A549 (cell line): Measurements from ENCODE around the gene KCNE3. TPM values are rescaled to one million over a fixed set of nuclear protein-coding genes. Genes with fewer than 3 reads are reported as not detected.

Experiments used
- ATAC-seq, 2 experiments: fragments of 200-7000 bp in 1 of 2; fragments of >200 bp in 1 of 2; cut with Nextera tagmentation in 1 of 2; cut with Tn5 transposase in 1 of 2; 3 replicates each; pipeline versions ENCODE4 v1.8.0 to v1.9.1; 2018 to 2020; ENCODE audit warnings: mild to moderate bottlenecking in 1 of 2, moderate library complexity in 1 of 2
- CTCF ChIA-PET: fragments of 300-600 bp; sonication (Branson Sonifier 250); formaldehyde crosslinking; extraction: SDS; loops from one replicate; lab custom pipeline; 2021; ENCODE audit warnings: antibody characterized with exemption, inconsistent platforms; lab: Yijun Ruan, JAX
- POLR2A ChIA-PET: fragments of 350-600 bp; formaldehyde crosslinking; extraction: SDS; loops from one replicate; lab custom pipeline; 2021; ENCODE audit warnings: antibody characterized with exemption, inconsistent platforms; lab: Yijun Ruan, JAX
- DNase-seq, 2 experiments: peaks; one replicate each; pipeline versions ENCODE4 v3.0.0 to v3.0.0-alpha.2; 2011 to 2016; ENCODE audit warnings: low read depth in 1 of 2, low spot score in 1 of 2
- FAIRE-seq: peaks from 2 replicates; lab custom pipeline; 2011; peaks lifted over from hg19 to GRCh38; lab: Jason Lieb, UNC
- H3K27ac ChIP-seq, 2 experiments: fragments of >200 bp; sonication (Bioruptor Twin); formaldehyde crosslinking; 3 replicates each; pipeline ENCODE4 v1.5.1; 2016 to 2017
- H3K4me1 ChIP-seq: fragments of >200 bp; sonication (Bioruptor Twin); formaldehyde crosslinking; 3 replicates; pipeline ENCODE4 v1.6.1; 2016
- H3K4me2 ChIP-seq: fragments of >200 bp; sonication (Bioruptor Twin); formaldehyde crosslinking; 3 replicates; pipeline ENCODE4 v1.6.1; 2016
- H3K4me3 ChIP-seq: fragments of >200 bp; sonication (Bioruptor Twin); formaldehyde crosslinking; 3 replicates; pipeline ENCODE4 v1.5.1; 2016
- H3K9me3 ChIP-seq: fragments of >200 bp; sonication (Bioruptor Twin); formaldehyde crosslinking; 3 replicates; pipeline ENCODE4 v1.6.1; 2016
- CBX8 ChIP-seq: fragments of 200-600 bp; sonication (generic); IDR thresholded peaks from 2 replicates; pipeline ENCODE4 v1.6.1; 2016
- CEBPB ChIP-seq, 2 experiments: fragments of >200 bp in 1 of 2; sonication (Bioruptor Twin) in 1 of 2; formaldehyde crosslinking in 1 of 2; IDR thresholded peaks; 2 replicates each; pipeline ENCODE4 v1.6.1; 2012 to 2016
- EP300 ChIP-seq, 2 experiments: fragments of >200 bp; sonication (Bioruptor Twin); formaldehyde crosslinking; IDR thresholded peaks; 2 replicates in 1 of 2; 3 replicates in 1 of 2; pipeline ENCODE4 v1.6.1; 2016 to 2017
- GATA3 ChIP-seq: IDR thresholded peaks from 2 replicates; pipeline ENCODE4 v1.6.1; 2012; ENCODE audit warnings: borderline replicate concordance
- HDAC2 ChIP-seq: fragments of 200-600 bp; sonication (generic); IDR thresholded peaks from 2 replicates; pipeline ENCODE4 v1.6.1; 2016
- HEYL ChIP-seq: fragments of 250-450 bp; sonication (Bioruptor Pico); IDR thresholded peaks from 2 replicates; pipeline ENCODE4 v1.8.0; 2021; ENCODE audit warnings: mild to moderate bottlenecking, moderate library complexity
- HOXB13 ChIP-seq: fragments of 250-450 bp; sonication (Bioruptor Pico); IDR thresholded peaks from 2 replicates; pipeline ENCODE4 v1.5.0; 2020; ENCODE audit warnings: low read depth, mild to moderate bottlenecking, moderate library complexity
- MAFK ChIP-seq: fragments of 450-650 bp; IDR thresholded peaks from 2 replicates; pipeline ENCODE4 v1.6.1; 2014; ENCODE audit not compliant: partially characterized antibody
- NFE2L2 ChIP-seq: fragments of 150-350 bp; conservative IDR thresholded peaks from 2 replicates; pipeline ENCODE4 v1.6.1; 2014; ENCODE audit warnings: low read length
- NPAS2 ChIP-seq: fragments of 250-450 bp; sonication (Bioruptor Pico); IDR thresholded peaks from 2 replicates; pipeline ENCODE4 v1.8.0; 2022; ENCODE audit warnings: mild to moderate bottlenecking, moderate library complexity, borderline replicate concordance
- NR3C1 ChIP-seq: fragments of >200 bp; sonication (Bioruptor Twin); formaldehyde crosslinking; IDR thresholded peaks from 3 replicates; pipeline ENCODE4 v1.6.1; 2017
- PHF8 ChIP-seq: fragments of 200-600 bp; sonication (generic); IDR thresholded peaks from 2 replicates; pipeline ENCODE4 v1.6.1; 2016; ENCODE audit warnings: low read depth, mild to moderate bottlenecking, antibody characterized with exemption, moderate library complexity, borderline replicate concordance
- POLR2AphosphoS2 ChIP-seq: conservative IDR thresholded peaks from 2 replicates; pipeline ENCODE4 v1.6.1; 2012; ENCODE audit warnings: low read length, improper control_type of control experiment, inconsistent platforms
- RAD21 ChIP-seq, 2 experiments: fragments of >200 bp in 1 of 2; sonication (Bioruptor Twin) in 1 of 2; formaldehyde crosslinking in 1 of 2; IDR thresholded peaks in 1 of 2; conservative IDR thresholded peaks in 1 of 2; 2 replicates in 1 of 2; 3 replicates in 1 of 2; pipeline ENCODE4 v1.6.1; 2012 to 2018; ENCODE audit warnings: inconsistent platforms in 1 of 2
- RNF2 ChIP-seq: fragments of 200-600 bp; sonication (generic); IDR thresholded peaks from 2 replicates; pipeline ENCODE4 v1.6.1; 2016; ENCODE audit warnings: low read depth, mild to moderate bottlenecking, antibody characterized with exemption, moderate library complexity, borderline replicate concordance
- SREBF2 ChIP-seq: fragments of 450-650 bp; IDR thresholded peaks from 2 replicates; pipeline ENCODE4 v1.6.1; 2014; ENCODE audit warnings: mild to moderate bottlenecking, moderate library complexity
- ZNF302 ChIP-seq: fragments of 250-450 bp; sonication (Bioruptor Pico); IDR thresholded peaks from 2 replicates; pipeline ENCODE4 v1.9.0; 2021; ENCODE audit warnings: inconsistent platforms, mild to moderate bottlenecking, moderate library complexity
- WGBS: methylation state at CpG from one replicate; pipeline ENCODE4 v1.1.6; 2017; ENCODE audit errors: missing lambda C conversion rate; 5-methylcytosine and 5-hydroxymethylcytosine counted together
- polyA plus RNA-seq, 4 experiments: library from polyadenylated mRNA; depleted of rRNA in 3 of 4; stranded (reverse); fragments of >200 nt; fragmentation: RNase III in 1 of 4; extraction: RNeasy Plus Mini Kit Qiagen cat#74134 plus additional on column Dnase treatment in 1 of 4; gene quantifications; 2 replicates in 3 of 4; 3 replicates in 1 of 4; pipeline ENCODE4 v1.2.3, GENCODE V29; 2011 to 2017
- TF ChIP-seq, protein P1 (sequence below): IDR thresholded peaks from 2 replicates; pipeline ENCODE4 v1.6.1; 2012

KCNE3 gene
- polyA plus RNA-seq, 2 of the 4 experiments (the other 2 are of a cell fraction), result 0.23 to 0.56 TPM

DNA sequence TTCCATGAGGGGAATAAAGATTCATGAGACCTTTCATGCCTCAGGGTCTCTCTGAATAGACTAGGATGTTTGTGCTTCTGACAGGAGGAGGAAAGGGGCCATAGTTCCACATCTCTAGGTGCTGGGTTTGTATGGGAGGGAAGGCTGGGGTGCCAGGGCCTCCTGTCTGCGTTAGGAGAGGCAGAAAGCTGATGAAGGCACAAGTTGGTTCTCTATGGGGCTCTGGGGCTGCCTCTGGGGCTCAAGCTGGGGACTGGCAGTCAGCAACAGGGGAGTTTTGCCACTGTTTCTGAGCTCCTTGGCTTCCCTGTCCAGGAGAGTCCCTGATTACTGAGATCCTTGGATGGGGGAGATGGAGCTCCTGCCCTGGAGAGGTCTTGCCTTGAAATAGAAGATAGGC, 4.1 kb downstream of the KCNE3 start:
- no peak overlapping the region for H3K4me2 ChIP-seq
- WGBS, result 29% methylated on average over 1 of the region's 1 CpG
- no peak overlapping the region for H3K27ac ChIP-seq
- peaks cover 32% of the 10 kb centered on the region for H3K4me1 ChIP-seq
- DNase-seq, result no peak
- POLR2A ChIA-PET, result interaction anchor here (3.6 kb wide), 1 partner anchor 30 kb away, joined by 13 read pairs; the partner anchor contains the start of gene LIPT2
- no peak for FAIRE-seq
- no peak overlapping the region for H3K4me3 ChIP-seq
- no peak for TF ChIP-seq RNF2
- TF ChIP-seq, all 56 proteins: peak for 0
- CTCF ChIA-PET, result interaction anchor here (0.6 to 5.3 kb wide), 8 partner anchors 10 to 720 kb away, joined by 3 to 39 read pairs (median 4); no protein-coding TSS in a partner anchor
- no peak for ATAC-seq
- H3K9me3 ChIP-seq, result no peaks in the 10 kb centered on the region

DNA sequence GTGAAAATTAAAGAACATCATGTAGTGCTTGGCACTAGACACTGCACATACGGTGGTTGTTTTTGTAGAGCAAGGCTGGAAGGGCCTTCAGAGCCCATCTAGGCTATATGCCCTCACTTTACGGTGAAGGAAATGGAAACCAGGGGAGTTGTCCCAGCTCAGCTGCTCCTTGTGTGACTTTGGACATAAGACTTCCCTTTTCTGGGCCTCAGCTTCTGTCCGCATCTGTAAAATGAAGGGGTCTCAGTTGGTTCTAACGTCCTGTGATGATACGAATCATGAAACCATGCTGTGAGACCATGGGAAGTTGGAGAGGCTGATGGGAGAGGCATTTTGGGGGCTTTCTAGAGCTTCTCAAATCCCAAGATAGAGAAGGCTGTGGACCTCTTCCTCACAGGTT, 4.7 kb downstream of the KCNE3 start:
- no peak for FAIRE-seq
- H3K4me3 ChIP-seq, result no peak overlapping the region
- TF ChIP-seq GATA3, result no peak
- no peak for TF ChIP-seq NR3C1
- TF ChIP-seq ZNF302 (CRISPR knock-in tag), result no peak
- no peak for TF ChIP-seq NPAS2 (CRISPR knock-in tag)
- no peak for TF ChIP-seq HEYL
- TF ChIP-seq CBX8, result no peak
- TF ChIP-seq SREBF2, result no peak
- no peak for TF ChIP-seq HDAC2
- no peak for TF ChIP-seq RAD21 (conservative IDR thresholded peaks at IDR 0.05 in 1 of 2, IDR thresholded peaks at IDR 0.05 in 1 of 2)
- TF ChIP-seq CEBPB (IDR thresholded peaks at IDR 0.05), result no peak
- TF ChIP-seq, all 56 proteins: peak for 0
- Histone ChIP-seq H3K9me3 (no peaks in the 10 kb centered on the region), H3K27ac (no peak overlapping the region), H3K4me2 (no peak overlapping the region), H3K4me1 (peaks cover 32% of the 10 kb centered on the region)
- ATAC-seq, result no peak
- CTCF ChIA-PET, result interaction anchor here (1.1 to 5.3 kb wide), 8 partner anchors 9 to 264 kb away, joined by 3 to 39 read pairs (median 4); no protein-coding TSS in a partner anchor
- WGBS, result 80% methylated on average over 5 of the region's 5 CpGs
- POLR2A ChIA-PET, result interaction anchor here (3.6 kb wide), 1 partner anchor 31 kb away, joined by 13 read pairs; the partner anchor contains the start of gene LIPT2
- DNase-seq, result no peak

DNA sequence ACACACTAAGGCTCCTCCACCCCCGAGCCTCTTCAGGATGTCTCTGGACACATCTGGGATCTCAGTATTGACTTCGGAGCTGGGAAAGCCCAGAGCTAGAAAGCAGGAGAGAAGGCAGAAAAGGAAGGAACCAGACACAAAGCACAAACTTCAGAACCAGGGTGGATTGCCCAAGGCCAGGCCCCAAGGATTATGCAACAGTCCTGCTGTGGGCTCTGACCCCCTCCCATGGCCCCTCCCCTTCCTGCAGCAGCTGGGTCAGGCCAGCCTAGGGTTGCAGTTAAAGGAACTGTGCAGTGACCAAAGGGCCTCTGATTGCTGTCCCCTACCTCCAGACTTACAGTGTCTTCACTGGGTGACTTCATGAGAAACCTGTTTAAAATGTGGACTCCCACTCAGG, 5.3 kb downstream of the KCNE3 start:
- Histone ChIP-seq H3K9me3 (no peaks in the 10 kb centered on the region), H3K4me1 (peaks cover 32% of the 10 kb centered on the region), H3K4me3 (no peak overlapping the region), H3K4me2 (no peak overlapping the region), H3K27ac (peak overlapping the region in 1 of 2 experiments; percentile 29; a peak in 3 of 6 replicates)
- CTCF ChIA-PET, result interaction anchor here (1.1 to 5.3 kb wide), 8 partner anchors 9 to 265 kb away, joined by 3 to 39 read pairs (median 4); no protein-coding TSS in a partner anchor
- DNase-seq, result no peak
- FAIRE-seq, result no peak
- ATAC-seq, result no peak
- POLR2A ChIA-PET, result interaction anchor here (3.6 kb wide), 1 partner anchor 31 kb away, joined by 13 read pairs; the partner anchor contains the start of gene LIPT2
- 86% methylated on average over 2 of the region's 2 CpGs for WGBS
- TF ChIP-seq CEBPB (IDR thresholded peaks at IDR 0.05) (peak in 1 of 2 experiments; percentile 52; a peak in 2 of 4 replicates), RNF2 (no peak)

DNA sequence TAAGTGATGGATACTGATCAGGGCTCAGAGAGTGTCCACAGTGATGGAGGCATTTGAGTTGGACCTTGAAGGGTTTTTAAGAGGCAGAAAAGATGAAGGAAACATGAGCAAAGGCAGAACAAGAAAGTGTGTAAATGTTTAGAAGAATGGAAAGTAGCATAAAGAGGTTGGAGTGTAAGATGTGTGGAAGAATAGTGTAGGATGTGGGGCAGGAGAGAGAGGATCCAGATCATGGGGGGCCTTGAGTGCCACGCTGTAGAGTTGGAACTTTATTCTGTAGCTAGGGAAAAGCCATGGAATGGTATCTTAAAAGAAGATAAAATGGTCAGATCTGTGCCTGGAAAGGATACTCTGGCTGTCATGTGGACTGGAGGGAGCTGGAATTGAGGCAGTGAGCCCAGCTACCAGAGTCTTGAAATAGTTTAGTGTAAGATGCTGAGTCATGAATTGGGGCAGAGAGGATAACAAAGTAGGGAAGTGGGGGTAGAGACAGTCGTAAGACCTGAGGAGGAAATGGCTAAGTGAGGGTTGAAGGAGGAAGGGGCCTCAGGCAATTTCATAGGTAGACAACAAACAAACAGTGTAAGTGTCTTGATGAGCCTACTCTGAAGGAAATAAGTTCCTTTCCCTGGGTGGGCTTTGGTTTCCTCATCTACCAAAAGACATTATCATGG, 6.7 kb downstream of the KCNE3 start:
- peaks cover 29% of the 10 kb centered on the region for H3K4me1 ChIP-seq
- ChIA-PET CTCF (interaction anchor here (1.7 to 5.3 kb wide), 3 partner anchors 11 to 110 kb away, joined by 3 to 39 read pairs (median 9); no protein-coding TSS in a partner anchor), POLR2A (interaction anchor here (3.6 kb wide), 1 partner anchor 33 kb away, joined by 13 read pairs; the partner anchor contains the start of gene LIPT2)
- peak overlapping the region; percentile 28 for H3K4me2 ChIP-seq
- TF ChIP-seq NFE2L2, result peak; percentile 74
- TF ChIP-seq PHF8, result no peak
- TF ChIP-seq NPAS2 (CRISPR knock-in tag), result no peak
- TF ChIP-seq, protein P1, sequence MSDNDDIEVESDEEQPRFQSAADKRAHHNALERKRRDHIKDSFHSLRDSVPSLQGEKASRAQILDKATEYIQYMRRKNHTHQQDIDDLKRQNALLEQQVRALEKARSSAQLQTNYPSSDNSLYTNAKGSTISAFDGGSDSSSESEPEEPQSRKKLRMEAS, result no peak
- no peak for TF ChIP-seq CEBPB (IDR thresholded peaks at IDR 0.05)
- TF ChIP-seq EP300 (IDR thresholded peaks at IDR 0.05), result no peak
- TF ChIP-seq POLR2AphosphoS2, result no peak
- TF ChIP-seq MAFK, result peak; percentile 94
- no peak for TF ChIP-seq HOXB13 (CRISPR knock-in tag)
- no peak overlapping the region for H3K4me3 ChIP-seq
- DNase-seq, result peak in 1 of 2 experiments; percentile 23
- no peak; a peak in 1 of 6 replicates for ATAC-seq
- FAIRE-seq, result no peak
- no peaks in the 10 kb centered on the region for H3K9me3 ChIP-seq
- 52% methylated on average over 2 of the region's 2 CpGs for WGBS
- H3K27ac ChIP-seq, result peak overlapping the region; percentile 11 to 65
